Cardiac muscle cell (in vitro differentiated cells and primary cell): ENCODE measurements around the gene CNTNAP2. TPM values are rescaled to one million over a fixed set of nuclear protein-coding genes. Genes with fewer than 3 reads are reported as not detected.

Source experiments
- DNase-seq, 2 donors: peaks; one replicate each; pipeline versions ENCODE4 v3.0.0 to v3.0.0-alpha.2; 2010 to 2017; ENCODE audit warnings: low read depth in 1 of 2, low spot score in 1 of 2
- H3K27ac ChIP-seq: fragments of 200-600 bp; sonication (generic); 2 replicates; pipeline ENCODE4 v1.5.1; 2016
- H3K27me3 ChIP-seq: fragments of 200-600 bp; sonication (generic); 2 replicates; pipeline ENCODE4 v1.6.0; 2016; ENCODE audit warnings: control low read depth
- H3K36me3 ChIP-seq: fragments of 200-600 bp; sonication (generic); 2 replicates; pipeline ENCODE4 v1.5.1; 2016; ENCODE audit warnings: control low read depth
- H3K4me1 ChIP-seq: fragments of 200-600 bp; sonication (generic); 2 replicates; pipeline ENCODE4 v1.8.1; 2017; ENCODE audit warnings: low read depth, mild to moderate bottlenecking, mixed run types
- H3K4me3 ChIP-seq: fragments of 200-600 bp; sonication (generic); 2 replicates; pipeline ENCODE4 v1.5.1; 2016; ENCODE audit warnings: mild to moderate bottlenecking
- H3K9me3 ChIP-seq: fragments of 200-600 bp; sonication (generic); 2 replicates; pipeline ENCODE4 v1.5.1; 2017; ENCODE audit warnings: low read depth, mild to moderate bottlenecking, control low read depth
- CTCF ChIP-seq: IDR thresholded peaks from 2 replicates; pipeline ENCODE4 v1.5.1; 2012; ENCODE audit warnings: low read depth, mild to moderate bottlenecking, low read length
- polyA plus RNA-seq: library from polyadenylated mRNA; unstranded; fragments of >200 nt; fragmentation: Nextera tagmentation; extraction: Ambion mirVana; gene quantifications from 2 replicates; pipeline ENCODE4 v1.2.1, GENCODE V29; 2016
- total RNA-seq: library from RNA; depleted of rRNA; stranded (reverse); fragments of >200 nt; gene quantifications from 2 replicates; pipeline ENCODE4 v1.2.3, GENCODE V29; 2016

CNTNAP2 gene
- total and polyA plus RNA-seq, 2 experiments from 2014 or later = 4.8 to 5.1 TPM

GRCh38 chr7:147052818-147053217 lies 936.2 kb downstream of the CNTNAP2 start:
- Histone ChIP-seq H3K4me3 (no peak overlapping the region), H3K27me3 (no peaks in the 10 kb centered on the region), H3K4me1 (no peaks in the 10 kb centered on the region), H3K9me3 (no peaks in the 10 kb centered on the region), H3K36me3 (no peaks in the 10 kb centered on the region), H3K27ac (no peak overlapping the region)
- no peak for DNase-seq
- no peak for TF ChIP-seq CTCF

GRCh38 chr7:147053746-147054145 lies 937.1 kb downstream of the CNTNAP2 start:
- no peak overlapping the region for H3K27ac ChIP-seq
- no peaks in the 10 kb centered on the region for H3K36me3 ChIP-seq
- no peak for DNase-seq
- H3K4me3 ChIP-seq = no peak overlapping the region
- TF ChIP-seq CTCF = no peak
- H3K27me3 ChIP-seq = no peaks in the 10 kb centered on the region
- H3K9me3 ChIP-seq = no peaks in the 10 kb centered on the region
- H3K4me1 ChIP-seq = no peaks in the 10 kb centered on the region

- no peak for TF ChIP-seq CTCF
- Histone ChIP-seq H3K36me3 (no peaks in the 10 kb centered on the region), H3K27me3 (no peaks in the 10 kb centered on the region), H3K4me3 (no peak overlapping the region), H3K27ac (no peak overlapping the region), H3K9me3 (no peaks in the 10 kb centered on the region), H3K4me1 (no peaks in the 10 kb centered on the region)
- DNase-seq = no peak
Observed at GRCh38 chr7:147060070-147060469, 943.5 kb downstream of the CNTNAP2 start.

- Histone ChIP-seq H3K36me3 (no peaks in the 10 kb centered on the region), H3K27me3 (no peaks in the 10 kb centered on the region), H3K4me3 (no peak overlapping the region), H3K27ac (no peak overlapping the region), H3K9me3 (no peaks in the 10 kb centered on the region), H3K4me1 (no peaks in the 10 kb centered on the region)
- DNase-seq = no peak
- TF ChIP-seq CTCF = no peak
Observed at GRCh38 chr7:147062897-147063296, 946.3 kb downstream of the CNTNAP2 start.

GRCh38 chr7:147068842-147069241 lies 952.2 kb downstream of the CNTNAP2 start:
- DNase-seq = no peak
- H3K36me3 ChIP-seq = no peaks in the 10 kb centered on the region
- H3K4me1 ChIP-seq = no peaks in the 10 kb centered on the region
- no peak overlapping the region for H3K27ac ChIP-seq
- no peak overlapping the region for H3K4me3 ChIP-seq
- no peaks in the 10 kb centered on the region for H3K27me3 ChIP-seq
- no peak for TF ChIP-seq CTCF
- no peaks in the 10 kb centered on the region for H3K9me3 ChIP-seq

GRCh38 chr7:147069771-147070170 lies 953.2 kb downstream of the CNTNAP2 start:
- DNase-seq = no peak
- TF ChIP-seq CTCF = no peak
- Histone ChIP-seq H3K4me3 (no peak overlapping the region), H3K27me3 (no peaks in the 10 kb centered on the region), H3K9me3 (no peaks in the 10 kb centered on the region), H3K4me1 (no peaks in the 10 kb centered on the region), H3K27ac (no peak overlapping the region), H3K36me3 (no peaks in the 10 kb centered on the region)
